HG03025 (cell line): Measurements from ENCODE around the gene CYB561A3.

Experiments used
- ATAC-seq: cut with Tn5 transposase; IDR thresholded peaks from one replicate; pipeline ENCODE4 v1.9.1; 2021; ENCODE audit warnings: mild to moderate bottlenecking, moderate library complexity; ENCODE audit not compliant: unreplicated experiment, low FRiP score

The CYB561A3 gene

DNA sequence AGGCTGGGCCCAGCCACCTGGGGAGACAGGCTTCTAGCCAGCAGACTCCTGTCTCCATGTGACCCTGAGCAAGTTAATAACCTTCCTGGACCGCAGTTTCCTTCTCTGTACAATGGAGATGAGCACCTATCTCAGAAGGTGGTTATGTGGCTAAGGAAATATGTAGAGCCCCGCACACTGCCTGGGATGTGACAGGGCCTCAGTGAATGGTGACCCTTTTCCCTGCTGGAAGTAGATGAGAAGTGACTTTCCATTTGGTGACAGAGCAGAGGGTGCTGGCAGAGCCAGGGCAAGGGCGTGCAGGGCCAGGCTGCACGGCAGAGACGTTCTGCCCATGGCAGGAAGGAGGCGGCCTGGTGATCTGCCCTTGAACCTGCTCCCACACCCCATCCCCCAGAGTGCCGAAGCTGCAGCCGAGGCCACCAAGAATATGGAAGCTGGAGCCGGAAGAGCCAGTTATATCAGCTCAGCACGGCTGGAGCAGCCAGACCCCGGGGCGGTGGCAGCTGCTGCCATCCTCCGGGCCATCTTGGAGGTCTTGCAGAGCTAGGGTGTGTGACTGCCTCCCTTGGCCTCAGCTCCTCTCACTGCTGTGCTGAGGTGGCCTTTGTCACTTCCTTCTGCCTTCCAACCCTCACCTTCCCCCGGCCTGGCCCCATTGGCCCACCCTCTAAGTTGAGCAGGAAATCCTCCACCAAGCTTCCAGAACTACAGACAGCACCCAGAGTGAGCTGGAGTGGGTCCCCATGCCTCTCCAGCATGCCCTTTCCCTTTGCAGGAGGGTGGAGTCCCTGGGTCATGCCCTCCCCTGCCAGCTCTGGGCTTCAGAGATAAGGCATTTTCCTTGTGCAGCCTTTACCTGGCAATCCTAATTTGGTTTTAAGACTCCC lies 15.5 kb downstream of the CYB561A3 start:
- ATAC-seq = no peak

DNA sequence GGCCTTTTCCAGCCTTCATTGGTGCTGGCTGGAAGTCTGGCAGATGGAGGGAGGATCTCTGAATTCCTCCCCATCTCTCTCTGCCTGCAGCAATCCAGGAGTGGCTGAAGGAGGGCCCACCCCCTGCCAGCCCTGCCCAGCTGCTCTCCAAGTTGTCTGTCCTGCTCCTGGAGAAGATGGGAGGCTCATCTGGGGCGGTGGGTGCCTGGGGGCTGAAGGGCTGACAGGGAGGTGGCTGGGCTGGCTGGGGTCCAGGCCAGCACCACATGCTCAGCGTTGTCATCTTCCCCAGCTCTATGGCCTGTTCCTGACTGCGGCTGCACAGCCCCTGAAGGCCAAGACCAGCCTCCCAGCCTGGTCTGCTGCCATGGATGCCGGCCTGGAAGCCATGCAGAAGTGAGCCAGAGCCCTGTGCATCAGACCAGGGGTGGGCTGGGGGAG lies 16.5 kb downstream of the CYB561A3 start:
- ATAC-seq = no peak

DNA sequence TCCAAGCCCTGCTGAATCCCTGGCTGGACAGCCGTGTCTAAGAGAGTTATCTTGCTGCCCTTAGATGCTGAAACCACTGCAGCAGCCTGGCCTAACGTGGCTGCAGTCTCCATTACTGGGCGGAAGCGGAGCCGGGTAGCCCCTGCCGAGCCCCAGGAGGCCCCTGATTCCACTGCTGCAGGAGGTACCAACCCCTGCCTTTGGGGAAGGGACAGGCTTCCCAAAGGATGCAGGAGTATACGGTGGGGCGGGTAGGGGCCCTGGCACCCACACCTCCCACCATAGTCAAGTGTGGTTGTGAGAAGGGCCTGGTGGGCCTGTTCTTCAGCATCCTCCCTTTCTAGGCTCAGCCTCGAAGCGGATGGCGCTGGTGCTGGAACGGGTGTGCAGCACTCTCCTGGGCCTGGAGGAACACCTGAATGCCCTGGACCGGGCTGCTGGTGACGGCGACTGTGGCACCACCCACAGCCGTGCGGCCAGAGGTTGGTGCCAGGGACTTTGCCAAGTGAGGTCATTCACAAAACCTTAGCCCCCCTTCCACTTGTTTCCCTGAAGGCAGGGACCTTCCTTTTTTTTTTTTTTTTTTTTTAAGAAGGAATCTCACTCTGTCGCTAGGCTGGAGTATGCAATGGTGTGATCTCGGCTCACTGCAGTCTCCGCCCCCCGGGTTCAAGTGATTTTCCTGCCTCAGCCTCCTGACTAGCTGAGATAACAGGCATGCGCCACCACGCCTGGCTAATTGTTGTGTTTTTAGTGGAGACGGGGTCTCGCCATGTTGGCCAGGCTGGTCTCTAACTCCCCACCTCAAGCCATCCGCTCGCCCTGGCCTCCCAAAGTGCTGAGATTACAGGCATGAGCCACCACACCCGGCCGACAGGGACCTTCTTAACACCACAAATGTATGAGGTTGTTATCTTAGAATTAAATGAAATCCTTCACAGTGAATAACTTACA lies 17.6 kb downstream of the CYB561A3 start:
- no peak for ATAC-seq

DNA sequence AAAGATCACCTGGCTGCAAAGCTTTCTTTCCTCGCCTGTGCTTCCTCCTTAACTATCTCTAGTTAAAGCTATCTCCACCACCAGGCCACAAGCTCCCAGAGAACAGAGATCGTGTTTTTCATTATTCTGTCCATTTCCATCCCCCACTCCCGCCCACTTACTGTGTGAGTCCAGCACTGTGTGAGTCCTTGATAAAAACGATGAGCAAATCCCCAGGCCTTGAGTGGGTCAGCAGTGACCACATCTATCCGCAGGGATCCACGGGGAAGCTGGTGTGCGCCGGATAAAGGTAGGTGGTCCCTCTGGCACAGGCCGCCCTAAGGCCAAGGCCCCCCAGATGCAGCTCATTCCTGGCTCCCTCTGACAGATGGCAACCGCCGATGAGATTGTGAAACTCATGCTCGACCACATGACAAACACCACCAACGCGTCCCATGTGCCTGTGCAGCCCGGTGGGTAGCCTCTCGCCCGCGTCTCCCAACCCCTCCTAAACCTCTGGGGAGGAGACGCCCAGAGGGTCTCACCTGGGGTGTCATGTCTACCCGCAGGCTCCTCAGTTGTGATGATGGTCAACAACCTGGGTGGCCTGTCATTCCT lies 19.4 kb downstream of the CYB561A3 start:
- no peak for ATAC-seq

DNA sequence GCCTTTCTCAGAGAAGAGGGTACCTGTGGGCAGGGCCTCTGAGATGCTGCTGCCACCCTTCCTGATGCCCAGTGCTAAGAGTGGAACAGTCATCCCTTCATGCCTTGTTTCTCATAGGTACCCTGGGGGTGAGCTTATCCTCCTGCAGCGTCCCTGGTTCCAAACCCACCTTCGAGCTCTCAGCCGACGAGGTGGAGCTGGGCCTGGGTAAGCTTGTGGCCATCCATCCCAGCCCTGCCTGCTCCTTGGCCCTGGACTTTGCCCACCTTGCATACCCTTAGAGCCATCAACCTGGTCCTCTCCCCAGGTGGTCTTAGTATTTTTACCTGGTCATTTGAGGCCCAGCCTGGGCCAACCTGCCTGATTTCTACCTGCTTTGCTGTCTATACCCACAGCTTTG lies 20.0 kb downstream of the CYB561A3 start:
- no peak for ATAC-seq

DNA sequence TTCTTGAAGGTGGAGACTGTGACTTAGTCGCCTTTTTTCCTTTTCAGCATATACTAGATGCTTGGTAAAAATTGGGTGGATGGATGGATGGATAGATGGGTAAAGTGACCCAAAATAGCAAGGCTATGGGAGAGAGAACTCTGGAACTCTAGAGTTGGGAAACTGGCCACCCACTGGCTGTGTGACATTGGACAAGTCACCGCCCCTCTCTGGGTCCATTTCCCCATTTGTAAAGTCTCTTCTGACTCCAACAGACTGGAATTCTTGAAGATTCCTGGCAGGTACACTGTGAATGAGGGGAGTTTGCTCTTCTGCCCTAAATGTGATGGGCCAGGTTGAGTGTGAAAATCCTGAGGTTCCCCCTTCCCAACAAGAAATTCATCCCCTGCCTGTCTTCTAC lies 20.7 kb downstream of the CYB561A3 start:
- ATAC-seq = no peak

DNA sequence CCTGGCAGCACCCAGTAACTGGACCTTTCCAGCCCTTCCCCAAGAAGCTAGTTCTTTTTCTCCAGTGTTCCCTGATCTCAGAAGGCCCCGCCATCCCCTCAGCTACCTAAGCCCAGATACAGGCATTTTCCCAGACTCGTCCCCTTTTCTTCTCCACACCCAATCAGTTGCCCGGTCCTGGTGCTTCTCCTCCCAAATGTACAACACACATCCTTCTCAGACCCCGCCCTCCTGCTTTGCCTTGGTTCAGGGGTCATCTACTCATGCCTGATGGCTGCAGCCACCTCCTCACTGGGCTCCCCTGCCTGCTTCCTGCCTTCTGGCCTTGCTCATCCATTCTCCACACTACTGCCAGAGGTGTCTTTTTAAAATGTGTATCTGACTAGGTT lies 22.2 kb downstream of the CYB561A3 start:
- no peak for ATAC-seq

DNA sequence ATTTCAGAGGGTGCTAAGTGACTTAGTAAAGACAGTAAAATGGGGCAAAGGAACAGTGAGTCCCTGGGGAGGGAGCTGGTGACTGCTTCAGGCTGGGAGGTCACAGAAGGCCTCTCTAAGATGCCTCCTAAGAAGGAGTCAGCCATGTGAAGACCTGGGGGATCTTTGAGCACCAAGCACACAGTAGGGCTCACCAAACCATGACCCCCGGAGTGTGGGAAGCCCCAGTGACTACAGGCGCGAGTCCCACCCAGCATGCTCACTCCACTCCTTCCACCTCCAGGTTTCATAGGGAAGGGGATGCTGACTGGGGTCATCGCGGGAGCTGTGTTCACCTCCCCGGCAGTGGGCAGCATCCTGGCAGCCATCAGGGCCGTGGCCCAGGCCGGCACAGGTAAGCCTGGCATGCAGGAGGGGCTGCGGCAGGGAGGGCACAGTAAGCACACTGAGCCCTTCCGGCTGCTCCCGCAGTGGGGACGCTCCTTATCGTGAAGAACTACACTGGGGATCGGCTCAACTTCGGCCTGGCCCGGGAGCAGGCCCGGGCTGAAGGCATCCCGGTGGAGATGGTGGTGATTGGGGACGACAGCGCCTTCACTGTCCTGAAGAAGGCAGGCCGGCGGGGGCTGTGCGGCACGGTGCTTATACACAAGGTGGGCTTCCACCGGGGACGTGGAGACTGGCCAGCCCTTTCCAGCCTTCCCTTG lies 22.7 kb downstream of the CYB561A3 start:
- ATAC-seq = no peak

DNA sequence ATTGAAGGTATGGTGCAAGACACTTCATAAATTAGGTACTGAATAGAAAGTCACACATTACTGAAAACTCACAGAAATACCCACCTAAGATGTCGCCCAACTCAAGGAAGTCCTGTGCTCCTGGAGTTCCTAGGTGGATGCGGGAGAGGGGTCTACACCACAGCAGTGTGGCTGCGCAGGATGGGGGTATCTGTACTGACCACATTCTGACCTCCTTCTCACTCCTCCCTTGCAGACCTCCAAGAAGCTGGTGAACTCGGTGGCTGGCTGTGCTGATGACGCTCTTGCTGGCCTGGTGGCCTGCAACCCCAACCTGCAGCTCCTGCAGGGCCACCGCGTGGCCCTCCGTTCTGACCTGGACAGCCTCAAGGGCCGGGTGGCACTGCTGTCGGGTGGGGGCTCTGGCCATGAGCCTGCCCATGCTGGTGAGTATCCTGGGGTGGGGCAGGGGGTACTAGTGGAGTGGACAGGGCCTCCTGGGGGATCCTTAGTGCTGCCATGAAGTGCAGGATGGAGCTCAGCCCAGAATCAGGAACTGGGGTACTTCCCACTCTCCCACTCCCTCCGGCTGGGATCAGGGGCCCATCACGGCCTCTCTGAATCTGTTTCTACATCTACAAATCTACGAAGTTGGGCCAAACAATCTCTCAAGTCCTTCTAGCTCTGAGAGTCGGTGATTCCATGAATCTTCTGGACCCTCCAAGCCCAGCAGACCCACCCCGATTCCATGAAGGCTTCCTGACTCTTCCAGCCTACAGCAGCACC lies 23.8 kb downstream of the CYB561A3 start:
- ATAC-seq = no peak

DNA sequence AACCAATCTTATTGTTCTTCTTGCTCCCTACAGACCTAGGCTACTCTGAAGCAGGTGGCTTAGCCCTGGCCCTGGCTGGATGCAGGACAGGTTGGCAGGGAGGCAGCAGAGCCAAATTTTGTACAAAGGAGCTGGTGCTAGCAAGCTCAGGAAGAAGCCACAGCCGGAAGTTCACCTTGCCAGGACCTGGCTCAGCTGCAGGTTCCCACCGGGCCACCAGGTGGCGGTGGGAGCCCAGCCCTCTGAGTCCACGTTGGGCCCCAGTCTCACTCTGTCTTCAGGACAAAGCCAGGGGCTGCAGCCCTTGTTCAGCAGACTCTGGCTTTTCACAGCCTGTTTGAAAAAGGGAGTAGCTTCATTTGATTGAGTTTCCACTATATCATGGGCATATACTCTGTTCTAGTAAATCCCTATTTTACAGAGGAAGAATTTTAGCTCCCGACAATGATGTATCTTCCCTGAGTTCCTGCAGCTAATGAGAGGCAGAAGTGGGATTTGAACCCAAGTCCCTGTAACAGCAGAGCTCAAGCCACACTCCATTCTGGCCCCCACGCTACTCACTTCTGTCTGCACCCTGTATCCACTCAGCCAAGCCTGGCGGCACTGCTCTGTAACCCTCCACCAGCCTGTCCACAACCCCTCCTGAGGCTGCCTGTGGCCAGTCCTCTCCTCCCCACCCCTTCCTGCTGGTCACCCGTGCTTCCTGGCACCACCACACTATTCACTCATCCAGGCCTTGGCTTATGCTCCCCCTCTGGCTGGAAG lies 25.3 kb downstream of the CYB561A3 start:
- peak; percentile 43 for ATAC-seq

DNA sequence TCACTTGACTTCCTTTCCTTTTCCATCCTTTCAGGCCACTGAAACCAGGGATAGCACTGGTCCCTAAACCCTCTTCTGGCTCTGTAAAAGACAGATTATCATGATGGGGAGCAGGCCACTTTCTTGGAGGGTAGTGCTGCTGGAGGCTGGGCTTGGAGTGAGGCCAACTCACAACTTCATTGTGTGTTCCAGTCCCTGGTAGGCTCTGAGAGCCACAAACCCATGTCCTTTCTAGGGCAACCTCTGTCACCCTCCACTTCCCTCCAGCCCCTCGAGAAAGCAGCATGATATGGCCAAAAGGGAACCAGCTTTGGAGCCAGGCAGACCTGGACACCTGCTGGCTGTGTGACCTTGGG lies 26.3 kb downstream of the CYB561A3 start:
- no peak for ATAC-seq

DNA sequence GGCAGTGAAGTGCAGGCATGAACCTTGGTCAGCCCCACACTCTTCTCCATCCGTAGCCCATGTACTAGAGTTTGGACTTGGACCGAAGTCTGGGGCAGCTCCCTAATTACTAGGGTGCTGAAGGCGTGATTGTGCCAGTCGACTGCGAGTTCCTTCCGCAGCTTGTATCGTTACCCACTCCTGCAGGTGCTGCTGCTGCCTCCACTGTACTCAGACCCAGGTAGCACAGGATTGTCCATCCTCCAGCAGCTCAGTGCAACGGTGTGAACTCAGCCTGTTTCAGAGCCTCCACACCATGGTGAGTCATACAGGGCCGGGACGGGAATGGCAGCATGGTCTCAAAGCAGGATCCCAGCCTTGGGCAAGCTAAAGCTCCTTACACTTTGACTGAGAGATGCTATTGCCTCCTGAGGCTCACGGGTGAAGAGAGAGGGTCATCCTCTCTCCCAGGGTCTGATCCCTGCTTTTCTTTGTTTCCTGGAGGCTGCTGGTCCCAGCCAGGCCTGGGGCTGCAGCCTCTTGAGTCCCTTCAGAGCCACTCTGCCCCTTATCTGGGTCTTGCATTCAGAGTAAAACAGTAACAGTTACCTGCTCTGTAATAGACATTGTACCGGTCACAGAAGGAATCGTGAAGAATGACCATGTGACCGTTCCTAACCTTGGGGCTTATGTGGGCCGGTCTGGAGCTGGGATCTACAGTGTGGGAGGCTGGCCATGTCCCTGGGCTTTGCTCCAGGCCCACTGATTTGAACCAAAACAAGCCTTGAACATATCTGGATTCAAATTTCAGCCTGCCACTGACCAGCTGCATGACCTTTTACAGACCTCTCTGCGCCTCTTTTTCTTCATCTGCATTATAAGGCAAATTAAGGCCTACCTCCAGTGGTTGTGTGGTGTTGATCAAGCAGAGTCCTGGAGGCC lies 27.0 kb downstream of the CYB561A3 start:
- no peak for ATAC-seq

DNA sequence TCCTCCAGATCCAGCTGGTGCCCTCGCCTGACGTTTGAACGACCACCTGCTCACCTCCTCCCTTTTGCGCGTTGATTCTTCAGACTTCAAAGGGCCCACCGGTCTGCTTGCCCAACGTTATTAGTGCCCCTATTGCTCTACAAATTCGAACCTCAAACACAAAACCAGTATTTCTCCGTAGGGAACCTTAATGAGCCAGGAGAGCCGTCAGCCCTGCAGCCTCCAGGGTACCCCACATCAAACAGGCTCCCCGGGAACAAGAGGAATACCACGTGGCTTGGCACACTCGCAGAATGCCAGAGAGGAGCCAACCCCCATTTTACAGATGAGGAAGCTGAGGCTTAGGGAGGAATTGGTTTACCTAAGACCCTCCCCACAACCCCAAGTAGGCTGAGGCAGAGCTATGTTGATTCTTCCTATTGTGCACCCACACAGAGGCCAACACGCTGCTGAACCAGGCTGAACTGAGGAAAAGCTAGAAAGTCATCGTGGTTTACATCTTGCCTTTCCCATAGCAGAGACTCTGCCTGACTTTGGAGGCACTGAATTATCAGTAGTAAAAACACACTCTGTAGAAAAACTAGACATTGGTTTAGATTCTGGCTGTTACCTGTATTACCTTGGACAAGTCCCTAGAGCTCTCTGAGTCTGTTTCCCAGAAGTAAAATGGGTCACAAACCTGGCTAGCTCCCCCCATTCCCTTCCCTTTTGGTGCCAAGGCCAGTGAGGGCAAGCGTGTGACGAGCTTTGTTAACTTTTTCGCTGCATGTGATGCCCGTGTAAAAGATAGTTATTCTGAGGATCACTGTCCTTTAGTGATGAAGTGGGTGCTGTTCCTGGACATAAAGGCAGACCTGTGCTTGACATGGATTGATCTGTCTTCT lies 27.9 kb downstream of the CYB561A3 start:
- ATAC-seq = no peak

DNA sequence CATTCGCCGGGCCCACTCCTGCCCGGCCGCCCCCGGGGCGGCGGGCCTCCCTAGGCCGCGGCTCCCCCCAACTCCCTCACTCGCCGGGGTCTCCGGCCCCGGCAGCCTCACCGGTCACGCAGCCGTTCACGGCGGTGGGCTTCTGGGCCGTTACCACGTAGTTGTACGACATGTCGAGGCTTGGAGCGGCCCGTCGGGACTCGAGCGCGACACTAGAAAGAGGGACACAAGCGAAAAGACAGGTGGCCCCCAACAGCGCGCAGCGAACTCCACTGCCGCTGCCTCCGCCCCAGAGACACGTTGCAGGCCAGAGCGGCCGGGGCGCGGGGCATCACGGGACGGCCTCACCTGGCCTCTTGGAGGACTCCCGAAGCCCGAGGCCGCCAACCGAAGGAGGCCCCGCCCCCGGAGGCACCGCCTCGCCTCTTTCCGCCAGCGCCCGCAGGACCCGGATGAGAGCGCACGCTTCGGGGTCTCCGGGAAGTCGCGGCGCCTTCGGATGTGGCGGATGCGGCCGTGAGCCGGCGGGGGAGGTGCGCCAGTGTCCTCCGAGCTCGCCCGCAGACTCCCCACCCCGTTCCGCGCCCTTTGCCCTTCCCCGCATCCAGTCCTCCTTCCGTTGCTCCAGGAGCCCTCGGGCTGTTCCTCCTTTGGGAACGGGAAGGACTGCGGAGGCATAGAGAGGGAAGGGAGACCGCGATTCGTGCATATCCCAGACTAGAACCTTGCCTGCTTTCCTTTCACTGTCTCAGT lies 28.7 kb downstream of the CYB561A3 start, which contains the start of the genes DDB1 and TKFC:
Gene DDB1 (minus strand): TSS at position 309 of the 753 bp plus-strand sequence. CDS start 137 bp downstream, at position 172.
Gene TKFC (plus strand): TSS at position 432 of the 753 bp plus-strand sequence. CDS start 1,501 bp downstream, outside the sequence.
- peak; percentile 82 for ATAC-seq

DNA sequence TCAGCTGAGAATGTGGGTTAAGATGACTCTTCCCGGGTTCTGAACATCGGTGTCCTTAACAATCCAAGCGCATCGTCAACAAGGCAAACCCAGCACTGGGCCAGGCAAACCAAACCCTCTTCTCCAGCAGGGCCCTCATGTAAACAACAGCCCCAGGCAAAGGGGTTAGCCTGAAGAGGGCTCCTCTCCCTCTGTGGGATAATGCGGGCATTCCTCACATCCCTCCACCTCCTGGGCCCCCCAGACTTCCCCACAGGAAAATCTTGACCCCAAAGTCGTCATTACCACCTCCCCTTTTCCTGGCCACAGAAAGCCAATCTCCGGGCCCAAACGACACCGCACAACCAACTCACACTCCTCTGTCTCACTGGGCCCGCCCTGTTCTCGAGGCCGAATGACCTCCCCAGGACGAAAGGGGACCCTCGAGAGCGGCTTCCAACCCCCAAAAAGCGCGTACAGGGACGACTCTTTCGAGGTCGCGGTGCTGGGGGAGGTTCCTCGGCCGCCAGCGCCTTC lies 29.3 kb downstream of the CYB561A3 start:
- ATAC-seq = no peak

DNA sequence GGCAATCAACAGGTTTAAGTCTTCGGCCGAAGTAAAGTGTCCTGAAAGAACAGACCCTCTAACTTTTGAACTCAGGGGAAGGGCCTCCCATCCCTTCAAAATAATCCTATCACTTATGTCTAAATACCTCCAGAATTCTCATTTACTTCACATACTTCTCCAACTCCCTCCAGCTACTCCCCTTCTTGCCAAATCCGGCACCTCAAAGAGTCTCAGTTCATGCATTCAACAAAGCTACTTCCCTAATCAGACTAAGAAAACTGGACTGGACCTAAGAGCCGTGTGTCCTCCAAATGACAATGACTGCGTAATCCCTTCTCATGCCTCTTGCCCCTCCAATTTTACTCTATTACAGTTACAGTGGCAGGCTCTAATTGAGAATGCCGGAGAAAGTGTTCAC lies 30.0 kb downstream of the CYB561A3 start:
- ATAC-seq = no peak
